Stimulated activated naive B cell treated with anti-CD40 and anti-IgM and Interleukin-4, amounts not matched to agents 10 μg/mL and 1 μg/mL and 100 μg/mL, for 72 hours (primary cell): ENCODE measurements around the gene HOXD10.

Experiments
- ATAC-seq, 2 donors: fragments of 150-1000 bp; cut with Tn5 transposase; replicated peaks; 2 replicates each; pipeline ENCODE4 v1.10.0; 2021; ENCODE audit warnings: moderate library complexity in 1 of 2
- DNase-seq: peaks from one replicate; pipeline ENCODE4 v3.0.0; 2021
- H3K27ac Mint-ChIP-seq: one replicate; pipeline ENCODE4 v1.8.0; 2022; ENCODE audit warnings: mild to moderate bottlenecking, mixed read lengths
- H3K27me3 Mint-ChIP-seq, 2 donors: one replicate each; pipeline ENCODE4 v1.8.0; 2022; ENCODE audit warnings: mixed read lengths in 2 of 2
- H3K36me3 Mint-ChIP-seq, 2 donors: one replicate each; pipeline ENCODE4 v1.8.0; 2022; ENCODE audit warnings: mixed read lengths in 2 of 2, mild to moderate bottlenecking in 1 of 2
- H3K4me1 Mint-ChIP-seq, 2 donors: one replicate each; pipeline ENCODE4 v1.8.0; 2022; ENCODE audit warnings: mixed read lengths in 2 of 2, mild to moderate bottlenecking in 1 of 2
- H3K4me3 Mint-ChIP-seq, 2 donors: one replicate each; pipeline ENCODE4 v1.8.0; 2022; ENCODE audit warnings: mild to moderate bottlenecking in 2 of 2, mixed read lengths in 2 of 2, moderate library complexity in 1 of 2
- H3K9me3 Mint-ChIP-seq, 2 donors: one replicate each; pipeline ENCODE4 v1.8.0; 2022; ENCODE audit warnings: mixed read lengths in 2 of 2, mild to moderate bottlenecking in 1 of 2

Gene HOXD10

GRCh38 chr2:176131848-176132158 is 15.2 kb downstream of the HOXD10 start:
- Mint-ChIP-seq H3K27ac (no peak overlapping the region), H3K27me3 (peaks cover 67 to 78% of the 10 kb centered on the region in 2 donors), H3K4me3 (no peak overlapping the region), H3K9me3 (peaks cover 2 to 4% of the 10 kb centered on the region in 2 donors), H3K4me1 (peaks cover 21 to 46% of the 10 kb centered on the region in 2 donors), H3K36me3 (peaks cover 1 to 10% of the 10 kb centered on the region in 2 donors)
- ATAC-seq (no peak), DNase-seq (no peak)

DNA sequence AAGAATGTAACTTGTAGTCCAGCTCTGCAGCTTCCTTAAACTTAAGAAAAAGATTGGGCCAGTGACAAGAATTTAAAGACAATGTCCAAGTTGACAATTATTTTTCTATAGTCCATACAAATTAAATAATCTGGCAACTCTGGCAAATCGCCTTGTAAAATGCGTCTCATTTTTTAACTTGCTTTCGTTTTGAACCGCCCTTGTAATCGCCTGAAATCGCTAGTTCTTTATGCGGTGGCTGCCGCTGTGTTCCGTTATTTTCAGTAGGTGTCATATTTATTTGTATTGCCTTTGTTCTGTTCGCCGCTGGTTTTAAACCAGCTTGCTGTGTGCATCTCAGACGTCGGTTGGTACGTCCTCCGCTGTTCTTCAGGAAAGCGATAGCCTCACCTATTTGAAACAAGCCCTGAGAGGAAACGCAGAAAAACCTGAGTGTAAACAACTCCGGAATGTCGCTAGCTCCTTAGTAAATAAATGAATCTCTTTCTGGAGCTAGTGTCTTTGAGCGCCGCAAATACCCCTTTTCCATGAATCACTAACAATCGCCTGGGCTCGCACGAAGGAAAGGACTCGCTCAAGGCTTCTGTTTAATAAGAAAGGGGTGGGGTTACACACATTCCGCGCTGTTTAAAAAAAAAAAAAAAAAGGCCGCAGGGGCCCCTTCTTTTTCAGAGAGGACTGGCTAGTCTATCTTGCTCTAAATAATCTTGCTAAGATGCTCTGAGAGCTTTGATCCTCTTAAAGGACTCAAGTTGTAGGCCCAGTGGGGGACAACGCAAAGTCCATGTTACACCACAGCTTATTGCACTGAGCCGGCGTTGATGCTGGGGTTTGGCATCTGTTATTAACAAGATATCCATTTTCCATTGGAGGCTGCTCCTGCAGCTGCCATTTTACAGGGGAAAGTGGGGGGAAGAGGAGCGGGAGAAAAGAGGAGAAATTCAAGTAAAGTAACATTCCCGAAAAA is 15.9 kb downstream of the HOXD10 start:
- H3K4me1 Mint-ChIP-seq: peaks cover 22 to 46% of the 10 kb centered on the region in 2 donors
- peaks cover 2 to 4% of the 10 kb centered on the region in 2 donors for H3K9me3 Mint-ChIP-seq
- peak overlapping the region; percentile 48 to 74 for H3K4me3 Mint-ChIP-seq
- ATAC-seq (no peak), DNase-seq (no peak)
- H3K36me3 Mint-ChIP-seq: peaks cover 1 to 10% of the 10 kb centered on the region in 2 donors
- peak overlapping the region; percentile 15 for H3K27ac Mint-ChIP-seq
- H3K27me3 Mint-ChIP-seq: peaks cover 67 to 84% of the 10 kb centered on the region in 2 donors

- H3K4me3 Mint-ChIP-seq: no peak overlapping the region
- peaks cover 22 to 41% of the 10 kb centered on the region in 2 donors for H3K4me1 Mint-ChIP-seq
- DNase-seq: no peak
- peaks cover 3 to 12% of the 10 kb centered on the region in 2 donors for H3K36me3 Mint-ChIP-seq
- H3K27ac Mint-ChIP-seq: no peak overlapping the region
- ATAC-seq: no peak
- H3K27me3 Mint-ChIP-seq: peaks cover 66 to 84% of the 10 kb centered on the region in 2 donors
- H3K9me3 Mint-ChIP-seq: peaks cover 4% of the 10 kb centered on the region in 2 donors
Observed at GRCh38 chr2:176133389-176133788, 16.8 kb downstream of the HOXD10 start.

DNA sequence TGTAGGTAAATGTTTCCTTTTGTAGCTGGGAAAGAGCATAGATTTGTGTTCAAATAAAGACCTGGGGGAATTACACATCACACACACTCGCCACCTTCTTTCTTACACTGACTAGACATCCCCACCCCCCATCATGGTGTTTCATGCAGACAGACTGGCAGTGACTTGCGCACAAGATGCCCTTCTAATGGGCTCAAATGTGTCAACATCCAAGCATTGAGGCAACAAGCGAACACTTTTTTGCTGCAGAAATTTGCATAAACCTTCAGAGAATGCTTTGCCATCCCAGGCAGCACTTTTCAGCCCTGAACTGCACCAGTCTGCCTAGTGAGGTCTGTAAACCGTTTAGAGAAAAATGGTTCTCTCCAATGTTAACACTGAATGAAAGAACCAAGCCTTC is 17.5 kb downstream of the HOXD10 start:
- peaks cover 67 to 84% of the 10 kb centered on the region in 2 donors for H3K27me3 Mint-ChIP-seq
- ATAC-seq (no peak), DNase-seq (no peak)
- peaks cover 19 to 37% of the 10 kb centered on the region in 2 donors for H3K4me1 Mint-ChIP-seq
- no peak overlapping the region for H3K27ac Mint-ChIP-seq
- no peak overlapping the region for H3K4me3 Mint-ChIP-seq
- peaks cover 4 to 12% of the 10 kb centered on the region in 2 donors for H3K36me3 Mint-ChIP-seq
- peaks cover 4 to 5% of the 10 kb centered on the region in 2 donors for H3K9me3 Mint-ChIP-seq

GRCh38 chr2:176135035-176135440 is 18.5 kb downstream of the HOXD10 start:
- Mint-ChIP-seq H3K9me3 (peaks cover 4 to 6% of the 10 kb centered on the region in 2 donors), H3K27ac (peak overlapping the region; percentile 56), H3K36me3 (peaks cover 4 to 11% of the 10 kb centered on the region in 2 donors), H3K27me3 (peaks cover 69 to 89% of the 10 kb centered on the region in 2 donors), H3K4me3 (no peak overlapping the region), H3K4me1 (peaks cover 19 to 32% of the 10 kb centered on the region in 2 donors)
- no peak for DNase-seq
- no peak for ATAC-seq

- Mint-ChIP-seq H3K4me3 (peak overlapping the region in 1 of 2 donors; percentile 10), H3K4me1 (peaks cover 19 to 31% of the 10 kb centered on the region in 2 donors), H3K9me3 (peaks cover 4 to 6% of the 10 kb centered on the region in 2 donors), H3K27ac (peak overlapping the region; percentile 11), H3K27me3 (peaks cover 69 to 90% of the 10 kb centered on the region in 2 donors), H3K36me3 (peaks cover 4 to 11% of the 10 kb centered on the region in 2 donors)
- ATAC-seq: no peak
- no peak for DNase-seq
Observed at GRCh38 chr2:176136374-176137251, 20.0 kb downstream of the HOXD10 start.

DNA sequence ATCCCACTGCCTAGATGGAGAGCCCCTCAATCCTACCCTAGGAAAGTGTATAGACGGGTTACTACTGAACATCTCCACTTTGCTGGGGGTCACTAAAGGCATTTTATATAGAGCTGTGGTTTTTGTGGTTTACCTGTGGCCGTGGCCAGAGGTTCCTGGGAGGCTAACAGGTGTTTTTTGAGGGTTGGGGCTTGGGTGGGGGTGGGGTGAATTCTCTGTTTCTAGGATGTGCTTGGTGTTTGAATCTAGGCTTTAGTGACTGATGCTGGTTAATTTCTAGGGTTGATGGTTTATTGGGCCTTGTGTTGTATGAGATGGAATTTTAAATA is 20.6 kb downstream of the HOXD10 start:
- H3K9me3 Mint-ChIP-seq: peaks cover 4 to 6% of the 10 kb centered on the region in 2 donors
- DNase-seq (no peak), ATAC-seq (no peak)
- peak overlapping the region in 1 of 2 donors; percentile 6 for H3K4me3 Mint-ChIP-seq
- H3K36me3 Mint-ChIP-seq: peaks cover 4 to 11% of the 10 kb centered on the region in 2 donors
- H3K27ac Mint-ChIP-seq: no peak overlapping the region
- peaks cover 68 to 93% of the 10 kb centered on the region in 2 donors for H3K27me3 Mint-ChIP-seq
- peaks cover 18 to 29% of the 10 kb centered on the region in 2 donors for H3K4me1 Mint-ChIP-seq

DNA sequence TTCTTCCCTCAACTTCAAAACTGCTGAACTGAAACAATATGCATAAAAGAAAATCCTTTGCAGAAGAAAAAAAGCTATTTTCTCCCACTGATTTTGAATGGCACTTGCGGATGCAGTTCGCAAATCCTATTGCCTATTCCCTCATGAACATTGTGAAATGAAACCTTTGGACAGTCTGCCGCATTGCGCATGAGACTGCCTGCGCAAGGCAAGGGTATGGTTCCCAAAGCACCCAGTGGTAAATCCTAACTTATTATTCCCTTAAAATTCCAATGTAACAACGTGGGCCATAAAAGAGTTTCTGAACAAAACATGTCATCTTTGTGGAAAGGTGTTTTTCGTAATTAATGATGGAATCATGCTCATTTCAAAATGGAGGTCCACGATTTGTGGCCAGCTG is 21.3 kb downstream of the HOXD10 start:
- ATAC-seq: no peak
- no peak overlapping the region for H3K27ac Mint-ChIP-seq
- H3K4me1 Mint-ChIP-seq: peaks cover 15 to 25% of the 10 kb centered on the region in 2 donors
- no peak overlapping the region for H3K4me3 Mint-ChIP-seq
- no peak for DNase-seq
- peaks cover 3 to 8% of the 10 kb centered on the region in 2 donors for H3K36me3 Mint-ChIP-seq
- H3K27me3 Mint-ChIP-seq: peaks cover 64 to 93% of the 10 kb centered on the region in 2 donors
- peaks cover 4 to 5% of the 10 kb centered on the region in 2 donors for H3K9me3 Mint-ChIP-seq

GRCh38 chr2:176138526-176138922 is 21.9 kb downstream of the HOXD10 start:
- Mint-ChIP-seq H3K4me3 (peak overlapping the region in 1 of 2 donors; percentile 43), H3K4me1 (peaks cover 15 to 25% of the 10 kb centered on the region in 2 donors), H3K9me3 (peaks cover 4% of the 10 kb centered on the region in 2 donors), H3K27ac (peak overlapping the region; percentile 33), H3K27me3 (peaks cover 64 to 93% of the 10 kb centered on the region in 2 donors), H3K36me3 (peaks cover 3 to 8% of the 10 kb centered on the region in 2 donors)
- DNase-seq (no peak), ATAC-seq (no peak)

GRCh38 chr2:176138923-176139660 is 22.5 kb downstream of the HOXD10 start:
- Mint-ChIP-seq H3K27me3 (peaks cover 63 to 93% of the 10 kb centered on the region in 2 donors), H3K36me3 (peaks cover 3 to 8% of the 10 kb centered on the region in 2 donors), H3K27ac (peak overlapping the region; percentile 33), H3K9me3 (peaks cover 4% of the 10 kb centered on the region in 2 donors), H3K4me3 (peak overlapping the region; percentile 9 to 11), H3K4me1 (peaks cover 15 to 25% of the 10 kb centered on the region in 2 donors)
- DNase-seq (no peak), ATAC-seq (no peak)

DNA sequence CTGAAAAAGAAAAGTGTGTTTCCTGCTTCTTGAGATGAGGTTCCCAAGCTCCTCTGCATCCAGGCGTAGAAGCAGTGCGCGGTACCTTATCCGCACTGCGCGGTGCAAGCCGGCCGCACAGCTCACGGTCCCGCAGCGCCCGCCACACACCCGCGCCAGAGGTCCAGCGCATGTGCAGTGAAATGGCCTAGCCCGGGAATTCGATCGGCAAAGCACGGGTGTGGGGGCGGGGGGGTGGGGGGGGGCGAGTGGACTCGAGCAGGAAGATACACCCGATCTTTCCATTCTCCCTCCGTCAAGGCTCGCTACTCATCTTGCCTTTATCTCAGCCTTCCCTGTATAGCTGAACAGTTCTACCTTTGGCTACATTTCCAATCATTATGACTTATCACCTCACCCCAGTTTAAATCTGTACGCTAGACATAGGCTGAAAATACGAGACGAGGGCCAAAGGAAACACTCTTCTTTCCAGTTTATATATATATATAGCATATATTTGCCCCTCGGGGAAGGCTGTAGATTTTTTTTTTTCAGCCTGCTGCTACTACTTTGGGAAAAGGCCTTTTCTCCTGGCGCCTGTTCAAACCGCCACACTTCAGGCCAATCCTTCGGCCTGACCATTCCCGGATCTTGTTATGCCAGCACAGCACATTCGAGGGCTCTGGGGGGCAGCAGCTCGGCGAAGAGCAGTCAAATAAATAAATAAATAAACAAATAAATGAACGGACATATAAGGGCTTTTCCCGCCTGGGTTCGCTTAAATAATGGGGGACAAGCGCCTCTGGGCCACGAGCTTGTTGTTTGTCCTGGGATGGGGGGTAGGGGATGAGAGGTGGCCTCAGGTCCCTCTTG is 23.3 kb downstream of the HOXD10 start:
- H3K4me1 Mint-ChIP-seq: peaks cover 15 to 25% of the 10 kb centered on the region in 2 donors
- DNase-seq: no peak

DNA sequence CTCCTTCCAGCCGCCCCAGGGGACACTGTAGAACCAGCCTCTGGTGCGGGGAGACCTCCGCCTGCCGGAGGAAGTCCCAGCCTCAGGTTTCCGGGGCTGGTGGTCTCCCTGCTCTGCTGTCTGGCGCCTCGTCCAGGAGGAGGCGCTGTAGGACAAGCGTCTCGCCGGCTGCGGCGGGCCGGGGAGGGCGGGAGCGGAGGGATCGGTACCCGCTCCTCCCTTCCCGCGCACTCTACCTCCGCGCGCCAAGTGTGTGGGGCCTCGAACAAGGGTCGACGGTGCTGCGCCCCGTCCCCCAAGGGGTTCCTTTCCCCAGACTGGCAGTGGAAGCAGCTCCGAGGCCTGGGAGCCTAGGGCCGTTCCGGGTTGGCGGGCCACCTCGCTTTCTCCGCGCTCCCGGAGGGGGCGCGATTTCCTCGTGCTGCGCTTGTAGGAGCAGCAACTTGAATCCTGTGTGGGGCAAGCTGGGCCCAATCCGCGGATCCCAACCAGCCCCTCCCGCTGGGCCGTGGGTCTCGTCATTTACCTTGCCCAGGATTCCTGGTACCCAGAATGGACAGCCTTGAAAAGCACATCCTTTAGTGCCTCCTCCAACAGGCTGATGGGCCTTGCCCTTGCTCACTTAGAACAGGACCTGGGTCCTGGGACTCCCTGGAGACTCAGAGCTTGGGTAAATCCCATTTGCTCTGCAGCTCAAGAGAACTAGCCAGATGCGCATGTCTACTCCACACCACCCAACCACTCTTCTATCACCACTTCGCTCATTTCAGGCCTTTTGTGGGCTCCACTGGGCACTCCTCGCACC is 24.1 kb downstream of the HOXD10 start:
- H3K36me3 Mint-ChIP-seq: peaks cover 3 to 5% of the 10 kb centered on the region in 2 donors
- peak; percentile 21 for DNase-seq
- peaks cover 3 to 4% of the 10 kb centered on the region in 2 donors for H3K9me3 Mint-ChIP-seq
- peak; percentile 59 to 63 for ATAC-seq
- H3K4me1 Mint-ChIP-seq: peaks cover 13 to 19% of the 10 kb centered on the region in 2 donors
- H3K27me3 Mint-ChIP-seq: peaks cover 60 to 91% of the 10 kb centered on the region in 2 donors
- H3K4me3 Mint-ChIP-seq: peak overlapping the region in 1 of 2 donors; percentile 48
- no peak overlapping the region for H3K27ac Mint-ChIP-seq

More for the DNA sequence above, 23.3 kb downstream of the HOXD10 start:
- H3K36me3 Mint-ChIP-seq: peaks cover 3 to 8% of the 10 kb centered on the region in 2 donors
- H3K27me3 Mint-ChIP-seq: peaks cover 61 to 91% of the 10 kb centered on the region in 2 donors
- peaks cover 4% of the 10 kb centered on the region in 2 donors for H3K9me3 Mint-ChIP-seq
- no peak for ATAC-seq
- H3K27ac Mint-ChIP-seq: no peak overlapping the region
- H3K4me3 Mint-ChIP-seq: peak overlapping the region in 1 of 2 donors; percentile 48
